K562 (cell line): ENCODE measurements around the gene TMEM141. TPM values are rescaled to one million over a fixed set of nuclear protein-coding genes. Genes with fewer than 3 reads are reported as not detected.

ENCODE experiments used
- CREB5 ChIP-seq: fragments of 250-450 bp; sonication (Bioruptor Pico); IDR thresholded peaks from 2 replicates; pipeline ENCODE4 v1.5.0; 2020; ENCODE audit warnings: mild to moderate bottlenecking
- CUX1 ChIP-seq: fragments of 200-800 bp; sonication (Bioruptor generic); IDR thresholded peaks from 2 replicates; pipeline ENCODE4 v1.6.1; 2016; ENCODE audit warnings: missing genetic modification characterization, missing compliant biosample characterization
- HSF4 ChIP-seq: fragments of 250-450 bp; sonication (Bioruptor Pico); IDR thresholded peaks from 2 replicates; pipeline ENCODE4 v2.1.2; 2022; ENCODE audit warnings: mild to moderate bottlenecking, moderate library complexity, borderline replicate concordance
- JUND ChIP-seq, 2 experiments: IDR thresholded peaks; 2 replicates in 1 of 2; 3 replicates in 1 of 2; pipeline ENCODE4 v1.6.1; 2011; ENCODE audit warnings: borderline replicate concordance in 2 of 2, low read depth in 2 of 2, low read length in 2 of 2, improper control_type of control experiment in 1 of 2, missing biosample characterization in 1 of 2, missing genetic modification characterization in 1 of 2, missing genetic modification reagents in 1 of 2
- MTF1 ChIP-seq: fragments of 250-450 bp; sonication (Bioruptor Pico); IDR thresholded peaks from 2 replicates; pipeline ENCODE4 v1.9.0; 2021; ENCODE audit warnings: moderate library complexity, mild to moderate bottlenecking, inconsistent platforms, borderline replicate concordance
- NFXL1 ChIP-seq: fragments of 450-650 bp; formaldehyde crosslinking; IDR thresholded peaks from 2 replicates; pipeline ENCODE4 v1.4.0; 2021; ENCODE audit warnings: mild to moderate bottlenecking
- SMAD3 ChIP-seq: fragments of 450-650 bp; formaldehyde crosslinking; conservative IDR thresholded peaks from 2 replicates; pipeline ENCODE4 v1.4.0; 2020; ENCODE audit warnings: mild to moderate bottlenecking
- ZNF316 ChIP-seq: fragments of 450-650 bp; IDR thresholded peaks from 2 replicates; pipeline ENCODE4 v1.6.1; 2016
- ZNF347 ChIP-seq: fragments of 450-650 bp; formaldehyde crosslinking; IDR thresholded peaks from 2 replicates; pipeline ENCODE4 v1.4.0; 2020; ENCODE audit warnings: low read depth, mild to moderate bottlenecking, moderate library complexity
- ZNF444 ChIP-seq: fragments of 250-450 bp; sonication (Bioruptor Pico); IDR thresholded peaks from 2 replicates; pipeline ENCODE4 v1.4.0; 2020; ENCODE audit warnings: mild to moderate bottlenecking, moderate library complexity
- ZNF583 ChIP-seq: fragments of 250-450 bp; sonication (Bioruptor Pico); IDR thresholded peaks from 2 replicates; pipeline ENCODE4 v1.4.0; 2020
- ZNF592 ChIP-seq: fragments of 450-650 bp; IDR thresholded peaks from 2 replicates; pipeline ENCODE4 v1.6.1; 2017; ENCODE audit warnings: antibody characterized with exemption, mild to moderate bottlenecking
- polyA plus RNA-seq, 8 experiments: library from polyadenylated mRNA; depleted of rRNA in 4 of 8; stranded (reverse) in 5 of 8; unstranded in 3 of 8; fragments of >200 nt; fragmentation: Nextera tagmentation in 2 of 8; fragmentation: Illumina TruSeq in 1 of 8; extraction: Ambion mirVana in 2 of 8; extraction: Trizol in 1 of 8; gene quantifications; 2 replicates each; pipeline versions ENCODE4 v1.2.1 to v1.2.3, GENCODE V29; 2011 to 2014; ENCODE audit warnings: inconsistent platforms in 1 of 8, missing spikeins in 1 of 8
- total RNA-seq, 7 experiments: library from RNA; depleted of rRNA in 6 of 7; stranded (reverse); fragments of >200 nt in 6 of 7; fragmentation: Illumina TruSeq in 2 of 7; extraction: Trizol in 2 of 7; gene quantifications; 2 replicates each; pipeline versions ENCODE4 v1.2.1 to v1.2.3, GENCODE V29; 2011 to 2021; ENCODE audit warnings: low replicate concordance in 1 of 7
- TF ChIP-seq, protein P1 (sequence below): fragments of 450-650 bp; conservative IDR thresholded peaks from 2 replicates; pipeline ENCODE4 v1.6.1; 2016; ENCODE audit warnings: missing genetic modification characterization, low read depth, mild to moderate bottlenecking, missing compliant biosample characterization, moderate library complexity
- TF ChIP-seq, protein P2 (sequence below): fragments of 250-450 bp; sonication (Bioruptor Pico); IDR thresholded peaks from 2 replicates; pipeline ENCODE4 v1.8.0; 2022; ENCODE audit warnings: moderate library complexity, mild to moderate bottlenecking, inconsistent platforms

Gene TMEM141
- total and polyA plus RNA-seq, 9 of the 15 experiments (the other 6 are each of a cell fraction or from before 2014, with no cell fraction given), result 21.5 to 123 (median 74.8) TPM

- peak; percentile 84 for TF ChIP-seq CUX1
- TF ChIP-seq JUND (IDR thresholded peaks at IDR 0.05; ENCODE audit: borderline replicate concordance, low read depth, low read length), result no peak
- TF ChIP-seq JUND (tag; IDR thresholded peaks at IDR 0.05; ENCODE audit: borderline replicate concordance, low read depth, low read length), result 0 out of 3 replicates have a peak, but pooled peaks have one; percentile 39
- peak; percentile 83 for TF ChIP-seq ZNF444
- TF ChIP-seq SMAD3 (CRISPR knock-in tag), result peak; percentile 89; the same call in 1 of the 2 replicates
- TF ChIP-seq, protein P1, sequence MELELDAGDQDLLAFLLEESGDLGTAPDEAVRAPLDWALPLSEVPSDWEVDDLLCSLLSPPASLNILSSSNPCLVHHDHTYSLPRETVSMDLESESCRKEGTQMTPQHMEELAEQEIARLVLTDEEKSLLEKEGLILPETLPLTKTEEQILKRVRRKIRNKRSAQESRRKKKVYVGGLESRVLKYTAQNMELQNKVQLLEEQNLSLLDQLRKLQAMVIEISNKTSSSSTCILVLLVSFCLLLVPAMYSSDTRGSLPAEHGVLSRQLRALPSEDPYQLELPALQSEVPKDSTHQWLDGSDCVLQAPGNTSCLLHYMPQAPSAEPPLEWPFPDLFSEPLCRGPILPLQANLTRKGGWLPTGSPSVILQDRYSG, result peak; percentile 96
- peak; percentile 98 for TF ChIP-seq ZNF592
- TF ChIP-seq CREB5 (CRISPR knock-in tag), result peak; percentile 76; the same call in 1 of the 2 replicates
- TF ChIP-seq, protein P2, sequence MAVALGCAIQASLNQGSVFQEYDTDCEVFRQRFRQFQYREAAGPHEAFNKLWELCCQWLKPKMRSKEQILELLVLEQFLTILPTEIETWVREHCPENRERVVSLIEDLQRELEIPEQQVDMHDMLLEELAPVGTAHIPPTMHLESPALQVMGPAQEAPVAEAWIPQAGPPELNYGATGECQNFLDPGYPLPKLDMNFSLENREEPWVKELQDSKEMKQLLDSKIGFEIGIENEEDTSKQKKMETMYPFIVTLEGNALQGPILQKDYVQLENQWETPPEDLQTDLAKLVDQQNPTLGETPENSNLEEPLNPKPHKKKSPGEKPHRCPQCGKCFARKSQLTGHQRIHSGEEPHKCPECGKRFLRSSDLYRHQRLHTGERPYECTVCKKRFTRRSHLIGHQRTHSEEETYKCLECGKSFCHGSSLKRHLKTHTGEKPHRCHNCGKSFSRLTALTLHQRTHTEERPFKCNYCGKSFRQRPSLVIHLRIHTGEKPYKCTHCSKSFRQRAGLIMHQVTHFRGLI (CRISPR knock-in tag), result peak; percentile 90
- no peak for TF ChIP-seq NFXL1
- TF ChIP-seq ZNF347 (CRISPR knock-in tag), result no peak
- TF ChIP-seq HSF4 (CRISPR knock-in tag), result peak; percentile 88; the same call in 1 of the 2 replicates
- peak; percentile 71; the same call in 1 of the 2 replicates for TF ChIP-seq MTF1 (CRISPR knock-in tag)
- peak; percentile 88 for TF ChIP-seq ZNF583 (CRISPR knock-in tag)
- no peak for TF ChIP-seq ZNF316
These were observed 1.6 kb upstream of the TMEM141 start (continued) for GRCh38 chr9:136789523-136789937.
